IMR-90 (cell line): ENCODE measurements around the gene SLC26A2.
A peak's percentile ranks its signal among the peaks of the same experiment; 100 is the strongest.

Experiments used
- BHLHE40 ChIP-seq: fragments of 150-350 bp; IDR thresholded peaks from 2 replicates; pipeline ENCODE4 v1.6.1; 2016; ENCODE audit warnings: mild to moderate bottlenecking, low read depth, low read length
- MAFK ChIP-seq: IDR thresholded peaks from 2 replicates; pipeline ENCODE4 v1.6.1; 2012; ENCODE audit warnings: low read depth, low read length, improper control_type of control experiment
- MXI1 ChIP-seq: IDR thresholded peaks from 2 replicates; pipeline ENCODE4 v1.6.1; 2012; ENCODE audit warnings: low read depth, mild to moderate bottlenecking, low read length, moderate library complexity, borderline replicate concordance
- POLR2A ChIP-seq: IDR thresholded peaks from 2 replicates; pipeline ENCODE4 v1.6.1; 2012; ENCODE audit warnings: mild to moderate bottlenecking, low read depth, low read length
- TF ChIP-seq, protein P1 (sequence below): conservative IDR thresholded peaks from 2 replicates; pipeline ENCODE4 v1.5.1; 2012; ENCODE audit warnings: mild to moderate bottlenecking, low read depth, low read length, improper control_type of control experiment
- TF ChIP-seq, protein P2 (sequence below): fragments of 150-350 bp; IDR thresholded peaks from 2 replicates; pipeline ENCODE4 v1.6.1; 2016; ENCODE audit warnings: low read depth, mild to moderate bottlenecking, low read length, moderate library complexity, borderline replicate concordance

DNA sequence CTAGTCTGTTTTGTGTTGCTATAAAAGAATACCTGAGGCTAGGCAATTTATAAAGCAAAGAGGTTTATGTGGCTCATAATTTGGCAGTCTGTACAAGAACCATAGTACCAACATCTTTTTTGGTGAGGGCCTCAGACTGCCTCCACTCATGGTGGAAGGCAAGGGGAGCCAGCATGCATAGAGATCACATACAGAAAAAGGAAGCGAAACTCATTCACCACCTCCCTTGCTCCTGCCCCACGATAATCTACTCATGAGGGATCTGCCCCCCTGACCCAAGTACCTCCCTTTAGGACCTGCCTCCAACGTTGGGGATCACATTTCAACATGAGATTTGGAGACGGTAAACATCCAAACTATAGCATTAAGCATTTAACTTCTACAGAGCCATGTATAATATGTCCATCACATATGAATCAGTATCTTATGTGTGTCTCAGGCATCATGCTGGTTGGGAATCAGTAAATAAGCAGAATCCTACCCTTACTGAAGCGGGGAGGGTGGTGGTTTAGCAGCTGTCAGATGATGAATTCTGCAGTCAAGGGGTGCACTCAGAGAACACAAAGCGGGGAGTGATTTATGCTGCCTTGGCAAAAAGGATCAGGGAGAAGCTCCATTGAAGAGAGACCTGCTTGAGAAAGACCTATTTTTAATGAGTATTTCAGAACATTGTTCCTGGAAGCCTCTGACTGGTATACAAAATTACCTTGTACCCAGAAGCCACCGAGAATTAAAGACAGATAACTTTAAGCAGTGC lies 74.8 kb downstream of the SLC26A2 start:
- TF ChIP-seq, protein P1, sequence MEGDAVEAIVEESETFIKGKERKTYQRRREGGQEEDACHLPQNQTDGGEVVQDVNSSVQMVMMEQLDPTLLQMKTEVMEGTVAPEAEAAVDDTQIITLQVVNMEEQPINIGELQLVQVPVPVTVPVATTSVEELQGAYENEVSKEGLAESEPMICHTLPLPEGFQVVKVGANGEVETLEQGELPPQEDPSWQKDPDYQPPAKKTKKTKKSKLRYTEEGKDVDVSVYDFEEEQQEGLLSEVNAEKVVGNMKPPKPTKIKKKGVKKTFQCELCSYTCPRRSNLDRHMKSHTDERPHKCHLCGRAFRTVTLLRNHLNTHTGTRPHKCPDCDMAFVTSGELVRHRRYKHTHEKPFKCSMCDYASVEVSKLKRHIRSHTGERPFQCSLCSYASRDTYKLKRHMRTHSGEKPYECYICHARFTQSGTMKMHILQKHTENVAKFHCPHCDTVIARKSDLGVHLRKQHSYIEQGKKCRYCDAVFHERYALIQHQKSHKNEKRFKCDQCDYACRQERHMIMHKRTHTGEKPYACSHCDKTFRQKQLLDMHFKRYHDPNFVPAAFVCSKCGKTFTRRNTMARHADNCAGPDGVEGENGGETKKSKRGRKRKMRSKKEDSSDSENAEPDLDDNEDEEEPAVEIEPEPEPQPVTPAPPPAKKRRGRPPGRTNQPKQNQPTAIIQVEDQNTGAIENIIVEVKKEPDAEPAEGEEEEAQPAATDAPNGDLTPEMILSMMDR, result no peak
- TF ChIP-seq POLR2A (no peak), MXI1 (no peak), MAFK (peak; percentile 30; the same call in 1 of the 2 replicates), BHLHE40 (no peak)
- TF ChIP-seq, protein P2, sequence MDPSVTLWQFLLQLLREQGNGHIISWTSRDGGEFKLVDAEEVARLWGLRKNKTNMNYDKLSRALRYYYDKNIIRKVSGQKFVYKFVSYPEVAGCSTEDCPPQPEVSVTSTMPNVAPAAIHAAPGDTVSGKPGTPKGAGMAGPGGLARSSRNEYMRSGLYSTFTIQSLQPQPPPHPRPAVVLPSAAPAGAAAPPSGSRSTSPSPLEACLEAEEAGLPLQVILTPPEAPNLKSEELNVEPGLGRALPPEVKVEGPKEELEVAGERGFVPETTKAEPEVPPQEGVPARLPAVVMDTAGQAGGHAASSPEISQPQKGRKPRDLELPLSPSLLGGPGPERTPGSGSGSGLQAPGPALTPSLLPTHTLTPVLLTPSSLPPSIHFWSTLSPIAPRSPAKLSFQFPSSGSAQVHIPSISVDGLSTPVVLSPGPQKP, result no peak
